OCI-LY1 (cell line): Measurements from ENCODE around the gene CELSR1.

Experiments
- H2AFZ ChIP-seq: fragments of 200-600 bp; sonication (generic), shearing (Covaris generic); 2 replicates; pipeline ENCODE4 v1.6.0; 2014; ENCODE audit warnings: antibody characterized with exemption, mild to moderate bottlenecking, low read length
- H3F3A ChIP-seq: fragments of 200-600 bp; sonication (generic), shearing (Covaris generic); 2 replicates; pipeline ENCODE4 v1.6.0; 2014; ENCODE audit warnings: mild to moderate bottlenecking, antibody characterized with exemption, low read length, moderate library complexity; ENCODE audit not compliant: insufficient read depth
- H3K27ac ChIP-seq: fragments of 200-600 bp; sonication (generic); 2 replicates; pipeline ENCODE4 v1.5.1; 2014; ENCODE audit warnings: low read length, mixed run types, mild to moderate bottlenecking, low read depth; ENCODE audit not compliant: poor library complexity, severe bottlenecking
- H3K27me3 ChIP-seq: fragments of 200-600 bp; sonication (generic); 2 replicates; pipeline ENCODE4 v1.6.0; 2014; ENCODE audit warnings: antibody characterized with exemption, mild to moderate bottlenecking, low read length, moderate library complexity; ENCODE audit not compliant: insufficient read depth
- H3K36me3 ChIP-seq: fragments of 200-600 bp; sonication (generic); 2 replicates; pipeline ENCODE4 v1.6.1; 2014; ENCODE audit warnings: mild to moderate bottlenecking, antibody characterized with exemption, low read length, moderate library complexity, mixed read lengths; ENCODE audit not compliant: insufficient read depth
- H3K4me1 ChIP-seq: fragments of 200-600 bp; sonication (generic); 2 replicates; pipeline ENCODE4 v1.5.1; 2014; ENCODE audit warnings: mild to moderate bottlenecking, low read length, moderate library complexity; ENCODE audit not compliant: insufficient read depth, severe bottlenecking
- H3K4me2 ChIP-seq: fragments of 200-600 bp; sonication (generic), shearing (Covaris generic); 2 replicates; pipeline ENCODE4 v1.6.1; 2014; ENCODE audit warnings: low read length
- H3K4me3 ChIP-seq: fragments of 200-600 bp; sonication (generic); 2 replicates; pipeline ENCODE4 v1.5.1; 2014; ENCODE audit warnings: low read length, low read depth, mild to moderate bottlenecking, mixed read lengths; ENCODE audit not compliant: poor library complexity, severe bottlenecking
- H3K79me2 ChIP-seq: fragments of 200-600 bp; shearing (Covaris generic); 2 replicates; pipeline ENCODE4 v1.6.1; 2016; ENCODE audit warnings: mixed run types, low read length, mixed read lengths; ENCODE audit not compliant: insufficient read depth
- H3K9ac ChIP-seq: fragments of 200-600 bp; sonication (generic), shearing (Covaris generic); 2 replicates; pipeline ENCODE4 v1.6.1; 2014; ENCODE audit warnings: mild to moderate bottlenecking, low read length, mixed read lengths
- H3K9me2 ChIP-seq: fragments of 200-600 bp; sonication (generic), shearing (Covaris generic); 2 replicates; pipeline ENCODE4 v1.6.1; 2014; ENCODE audit warnings: low read depth, mild to moderate bottlenecking, low read length, mixed read lengths
- H3K9me3 ChIP-seq: fragments of 200-600 bp; shearing (Covaris generic); 2 replicates; pipeline ENCODE4 v1.6.1; 2014; ENCODE audit warnings: low read length, mixed read lengths
- H4K20me1 ChIP-seq: fragments of 200-600 bp; sonication (generic), shearing (Covaris generic); 2 replicates; pipeline ENCODE4 v1.6.0; 2016; ENCODE audit warnings: mild to moderate bottlenecking, low read length; ENCODE audit not compliant: insufficient read depth
- EZH2 ChIP-seq: fragments of 200-600 bp; sonication (generic), shearing (Covaris generic); IDR thresholded peaks from 2 replicates; pipeline ENCODE4 v1.8.0; 2017; ENCODE audit warnings: borderline replicate concordance, mixed run types, mild to moderate bottlenecking, antibody characterized with exemption, low read length, moderate library complexity, mixed read lengths
- TF ChIP-seq, protein P1 (sequence below): fragments of 200-600 bp; sonication (generic), shearing (Covaris generic); IDR thresholded peaks from 2 replicates; pipeline ENCODE4 v1.5.1; 2017; ENCODE audit warnings: mild to moderate bottlenecking, antibody characterized with exemption, low read length, moderate library complexity, mixed read lengths

The CELSR1 gene

DNA sequence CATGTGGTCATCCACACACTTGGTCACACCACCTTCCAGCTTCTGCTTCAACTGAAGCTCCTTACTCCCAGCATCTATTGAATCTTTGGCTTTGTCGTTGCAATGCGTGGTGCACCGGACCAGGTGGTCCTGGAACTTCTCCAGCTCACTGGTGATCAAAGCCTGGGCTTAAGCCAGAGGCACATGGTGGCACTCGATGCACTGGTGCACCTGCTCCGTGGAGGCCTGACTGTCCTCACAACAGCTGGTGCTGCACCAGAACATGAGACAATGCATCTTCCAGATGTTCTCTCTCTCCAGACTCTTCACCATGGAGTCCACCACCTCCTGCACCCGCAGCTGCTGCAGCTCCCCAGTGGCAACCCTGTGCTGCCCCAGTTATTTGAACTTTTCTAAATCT is 56.0 kb downstream of the CELSR1 start:
- TF ChIP-seq, protein P1, sequence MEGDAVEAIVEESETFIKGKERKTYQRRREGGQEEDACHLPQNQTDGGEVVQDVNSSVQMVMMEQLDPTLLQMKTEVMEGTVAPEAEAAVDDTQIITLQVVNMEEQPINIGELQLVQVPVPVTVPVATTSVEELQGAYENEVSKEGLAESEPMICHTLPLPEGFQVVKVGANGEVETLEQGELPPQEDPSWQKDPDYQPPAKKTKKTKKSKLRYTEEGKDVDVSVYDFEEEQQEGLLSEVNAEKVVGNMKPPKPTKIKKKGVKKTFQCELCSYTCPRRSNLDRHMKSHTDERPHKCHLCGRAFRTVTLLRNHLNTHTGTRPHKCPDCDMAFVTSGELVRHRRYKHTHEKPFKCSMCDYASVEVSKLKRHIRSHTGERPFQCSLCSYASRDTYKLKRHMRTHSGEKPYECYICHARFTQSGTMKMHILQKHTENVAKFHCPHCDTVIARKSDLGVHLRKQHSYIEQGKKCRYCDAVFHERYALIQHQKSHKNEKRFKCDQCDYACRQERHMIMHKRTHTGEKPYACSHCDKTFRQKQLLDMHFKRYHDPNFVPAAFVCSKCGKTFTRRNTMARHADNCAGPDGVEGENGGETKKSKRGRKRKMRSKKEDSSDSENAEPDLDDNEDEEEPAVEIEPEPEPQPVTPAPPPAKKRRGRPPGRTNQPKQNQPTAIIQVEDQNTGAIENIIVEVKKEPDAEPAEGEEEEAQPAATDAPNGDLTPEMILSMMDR: no peak
- TF ChIP-seq EZH2: no peak
- H3K27ac ChIP-seq: no peak overlapping the region
- peaks cover 15% of the 10 kb centered on the region for H3K4me1 ChIP-seq
- no peaks in the 10 kb centered on the region for H3F3A ChIP-seq
- H3K9ac ChIP-seq: no peak overlapping the region
- no peaks in the 10 kb centered on the region for H3K79me2 ChIP-seq
- peaks cover 12% of the 10 kb centered on the region for H3K27me3 ChIP-seq
- H3K4me2 ChIP-seq: no peak overlapping the region
- H3K9me3 ChIP-seq: 0 out of 2 replicates have a peak, but pooled peaks cover 3% of the 10 kb centered on the region
- H3K4me3 ChIP-seq: no peak overlapping the region
- H3K36me3 ChIP-seq: no peaks in the 10 kb centered on the region
- no peaks in the 10 kb centered on the region for H4K20me1 ChIP-seq
- H3K9me2 ChIP-seq: no peaks in the 10 kb centered on the region
- no peak overlapping the region for H2AFZ ChIP-seq

DNA sequence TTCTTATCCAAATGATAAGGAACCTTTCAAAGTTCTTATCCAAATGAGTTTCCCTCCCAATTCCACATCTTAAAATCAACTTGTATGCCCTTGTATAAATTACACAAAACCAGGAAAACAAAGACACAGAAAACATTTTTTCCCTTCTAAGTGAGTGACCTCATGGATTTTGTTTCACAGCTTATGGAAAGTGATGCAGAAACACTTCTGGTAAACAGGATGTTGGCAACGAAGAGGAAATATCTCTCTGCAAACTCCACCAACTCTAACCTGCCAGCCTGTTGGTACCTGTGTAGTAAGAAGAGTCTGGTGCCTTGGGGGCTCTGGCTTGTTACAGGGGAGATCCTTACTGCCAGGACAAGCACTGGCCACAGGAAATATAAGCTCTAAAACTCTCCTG is 57.0 kb downstream of the CELSR1 start:
- Histone ChIP-seq H3K4me1 (peaks cover 15% of the 10 kb centered on the region), H3F3A (no peaks in the 10 kb centered on the region), H3K36me3 (no peaks in the 10 kb centered on the region), H3K9me2 (no peaks in the 10 kb centered on the region), H2AFZ (no peak overlapping the region), H3K4me2 (no peak overlapping the region), H3K27ac (no peak overlapping the region), H3K27me3 (peaks cover 12% of the 10 kb centered on the region), H3K9me3 (0 out of 2 replicates have a peak, but pooled peaks cover 3% of the 10 kb centered on the region), H3K79me2 (no peaks in the 10 kb centered on the region), H3K4me3 (no peak overlapping the region), H3K9ac (no peak overlapping the region), H4K20me1 (no peaks in the 10 kb centered on the region)
- TF ChIP-seq, protein P1: no peak
- no peak for TF ChIP-seq EZH2

DNA sequence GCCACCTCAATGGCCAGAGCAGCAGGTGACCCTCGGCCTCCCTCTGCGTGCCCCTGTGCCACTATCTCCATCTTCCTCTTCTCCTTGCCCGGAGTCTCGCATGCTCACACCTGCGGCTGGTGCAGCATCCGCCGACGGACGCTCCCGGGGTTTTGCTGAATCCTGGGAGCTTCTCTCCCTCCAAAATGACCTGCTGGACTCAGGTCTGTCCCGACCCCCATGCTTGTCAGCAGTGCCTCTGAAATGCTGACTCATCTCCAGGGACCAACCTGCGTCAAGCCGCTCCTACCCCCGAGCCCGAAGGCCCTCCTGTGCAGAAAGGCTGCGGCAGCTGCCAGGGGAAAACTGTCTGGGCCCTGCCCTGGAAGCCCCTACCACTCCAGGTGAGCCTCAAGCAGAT is 58.4 kb downstream of the CELSR1 start:
- Histone ChIP-seq H3K36me3 (no peaks in the 10 kb centered on the region), H2AFZ (no peak overlapping the region), H3K4me3 (no peak overlapping the region), H3K9me3 (0 out of 2 replicates have a peak, but pooled peaks cover 3% of the 10 kb centered on the region), H3K27ac (no peak overlapping the region), H3K9ac (no peak overlapping the region), H3K79me2 (no peaks in the 10 kb centered on the region), H4K20me1 (no peaks in the 10 kb centered on the region), H3K9me2 (no peaks in the 10 kb centered on the region), H3K27me3 (peaks cover 12% of the 10 kb centered on the region), H3K4me2 (no peak overlapping the region), H3K4me1 (peaks cover 15% of the 10 kb centered on the region), H3F3A (no peaks in the 10 kb centered on the region)
- TF ChIP-seq EZH2: no peak
- TF ChIP-seq, protein P1: no peak
